Ishikawa (cell line): ENCODE measurements around the gene DERL3.

Experiments used
- CEBPB ChIP-seq: IDR thresholded peaks from 2 replicates; pipeline ENCODE4 v1.6.1; 2012
- EGR1 ChIP-seq: IDR thresholded peaks from 2 replicates; pipeline ENCODE4 v1.6.1; 2012
- EP300 ChIP-seq: IDR thresholded peaks from 2 replicates; pipeline ENCODE4 v1.6.1; 2012; ENCODE audit warnings: borderline replicate concordance
- MAX ChIP-seq: IDR thresholded peaks from 2 replicates; pipeline ENCODE4 v1.6.1; 2012
- RAD21 ChIP-seq: IDR thresholded peaks from 2 replicates; pipeline ENCODE4 v1.6.1; 2012; ENCODE audit warnings: low read depth
- TAF1 ChIP-seq: IDR thresholded peaks from 2 replicates; pipeline ENCODE4 v1.6.1; 2012; ENCODE audit warnings: low read depth, mild to moderate bottlenecking
- TF ChIP-seq, protein P1 (sequence below): IDR thresholded peaks from 2 replicates; pipeline ENCODE4 v1.6.1; 2012; ENCODE audit warnings: low read depth, mild to moderate bottlenecking

DNA sequence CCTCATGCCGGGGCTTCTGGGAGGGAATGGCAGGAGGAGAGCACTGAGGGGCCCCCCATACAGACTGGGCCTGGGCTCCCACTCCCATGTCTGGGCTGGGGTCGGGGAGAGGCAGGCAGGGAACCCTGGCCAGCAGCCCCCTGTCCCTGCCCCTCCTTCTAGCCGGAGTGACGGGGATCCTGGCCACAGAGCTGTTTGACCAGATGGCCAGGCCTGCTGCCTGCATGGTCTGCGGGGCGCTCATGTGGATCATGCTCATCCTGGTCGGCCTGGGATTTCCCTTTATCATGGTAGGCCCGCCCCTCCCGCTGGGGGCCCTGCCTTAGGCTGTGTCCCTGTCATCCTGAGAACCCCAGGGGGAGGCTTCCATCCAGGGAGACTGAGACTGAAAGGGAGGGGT lies 45.3 kb upstream of the DERL3 start:
- TF ChIP-seq, protein P1, sequence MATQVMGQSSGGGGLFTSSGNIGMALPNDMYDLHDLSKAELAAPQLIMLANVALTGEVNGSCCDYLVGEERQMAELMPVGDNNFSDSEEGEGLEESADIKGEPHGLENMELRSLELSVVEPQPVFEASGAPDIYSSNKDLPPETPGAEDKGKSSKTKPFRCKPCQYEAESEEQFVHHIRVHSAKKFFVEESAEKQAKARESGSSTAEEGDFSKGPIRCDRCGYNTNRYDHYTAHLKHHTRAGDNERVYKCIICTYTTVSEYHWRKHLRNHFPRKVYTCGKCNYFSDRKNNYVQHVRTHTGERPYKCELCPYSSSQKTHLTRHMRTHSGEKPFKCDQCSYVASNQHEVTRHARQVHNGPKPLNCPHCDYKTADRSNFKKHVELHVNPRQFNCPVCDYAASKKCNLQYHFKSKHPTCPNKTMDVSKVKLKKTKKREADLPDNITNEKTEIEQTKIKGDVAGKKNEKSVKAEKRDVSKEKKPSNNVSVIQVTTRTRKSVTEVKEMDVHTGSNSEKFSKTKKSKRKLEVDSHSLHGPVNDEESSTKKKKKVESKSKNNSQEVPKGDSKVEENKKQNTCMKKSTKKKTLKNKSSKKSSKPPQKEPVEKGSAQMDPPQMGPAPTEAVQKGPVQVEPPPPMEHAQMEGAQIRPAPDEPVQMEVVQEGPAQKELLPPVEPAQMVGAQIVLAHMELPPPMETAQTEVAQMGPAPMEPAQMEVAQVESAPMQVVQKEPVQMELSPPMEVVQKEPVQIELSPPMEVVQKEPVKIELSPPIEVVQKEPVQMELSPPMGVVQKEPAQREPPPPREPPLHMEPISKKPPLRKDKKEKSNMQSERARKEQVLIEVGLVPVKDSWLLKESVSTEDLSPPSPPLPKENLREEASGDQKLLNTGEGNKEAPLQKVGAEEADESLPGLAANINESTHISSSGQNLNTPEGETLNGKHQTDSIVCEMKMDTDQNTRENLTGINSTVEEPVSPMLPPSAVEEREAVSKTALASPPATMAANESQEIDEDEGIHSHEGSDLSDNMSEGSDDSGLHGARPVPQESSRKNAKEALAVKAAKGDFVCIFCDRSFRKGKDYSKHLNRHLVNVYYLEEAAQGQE: no peak
- TF ChIP-seq MAX (no peak), RAD21 (no peak), CEBPB (no peak), EP300 (no peak), TAF1 (no peak), EGR1 (no peak)
